SU-DHL-6 (cell line): Measurements from ENCODE around the gene YWHAG.

Source experiments
- EZH2phosphoT487 ChIP-seq: fragments of 200-600 bp; sonication (generic), shearing (Covaris generic); conservative IDR thresholded peaks from 2 replicates; pipeline ENCODE4 v1.6.1; 2018; ENCODE audit warnings: mild to moderate bottlenecking, antibody characterized with exemption, low read length, moderate library complexity, mixed read lengths
- TF ChIP-seq, protein P1 (sequence below): fragments of 200-600 bp; sonication (generic); IDR thresholded peaks from one replicate; pipeline ENCODE4 v1.5.1; 2017; ENCODE audit warnings: antibody characterized with exemption, mild to moderate bottlenecking, low read length, moderate library complexity; ENCODE audit not compliant: insufficient read depth, poor library complexity, severe bottlenecking

GRCh38 chr7:76380623-76380966, 21.8 kb upstream of the YWHAG start:
- TF ChIP-seq, protein P1, sequence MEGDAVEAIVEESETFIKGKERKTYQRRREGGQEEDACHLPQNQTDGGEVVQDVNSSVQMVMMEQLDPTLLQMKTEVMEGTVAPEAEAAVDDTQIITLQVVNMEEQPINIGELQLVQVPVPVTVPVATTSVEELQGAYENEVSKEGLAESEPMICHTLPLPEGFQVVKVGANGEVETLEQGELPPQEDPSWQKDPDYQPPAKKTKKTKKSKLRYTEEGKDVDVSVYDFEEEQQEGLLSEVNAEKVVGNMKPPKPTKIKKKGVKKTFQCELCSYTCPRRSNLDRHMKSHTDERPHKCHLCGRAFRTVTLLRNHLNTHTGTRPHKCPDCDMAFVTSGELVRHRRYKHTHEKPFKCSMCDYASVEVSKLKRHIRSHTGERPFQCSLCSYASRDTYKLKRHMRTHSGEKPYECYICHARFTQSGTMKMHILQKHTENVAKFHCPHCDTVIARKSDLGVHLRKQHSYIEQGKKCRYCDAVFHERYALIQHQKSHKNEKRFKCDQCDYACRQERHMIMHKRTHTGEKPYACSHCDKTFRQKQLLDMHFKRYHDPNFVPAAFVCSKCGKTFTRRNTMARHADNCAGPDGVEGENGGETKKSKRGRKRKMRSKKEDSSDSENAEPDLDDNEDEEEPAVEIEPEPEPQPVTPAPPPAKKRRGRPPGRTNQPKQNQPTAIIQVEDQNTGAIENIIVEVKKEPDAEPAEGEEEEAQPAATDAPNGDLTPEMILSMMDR: no peak
- TF ChIP-seq EZH2phosphoT487: no peak
